GM19025 (cell line): ENCODE results near the gene STAT5B.
"Not testable (repeated sequence)": the region's sequence is repeated elsewhere in the genome, so short reads cannot be mapped to it uniquely, and the experiment has no call there.

Source experiments
- ATAC-seq: cut with Tn5 transposase; IDR thresholded peaks from one replicate; pipeline ENCODE4 v1.9.1; 2021; ENCODE audit warnings: mild to moderate bottlenecking, low read depth, moderate library complexity; ENCODE audit not compliant: unreplicated experiment

STAT5B gene

DNA sequence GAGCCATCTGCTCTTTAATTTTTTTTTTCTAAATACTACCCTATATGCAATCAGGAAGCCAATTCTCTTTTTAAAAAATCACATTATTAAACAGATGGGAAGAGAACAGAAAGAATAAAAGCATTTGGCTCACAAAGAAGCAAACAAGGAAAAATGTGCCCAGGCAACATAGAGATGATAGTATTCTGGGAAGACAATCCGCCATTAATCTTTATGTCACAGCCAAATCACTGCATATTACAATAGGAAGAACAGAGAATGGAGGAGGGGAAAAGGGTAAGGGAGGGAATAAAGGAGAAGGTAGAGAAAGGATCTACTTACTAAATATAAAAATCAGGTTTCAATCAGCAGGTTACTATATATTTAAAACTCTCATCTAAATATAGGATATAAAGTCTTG, 34.3 kb downstream of the STAT5B start:
- no peak for ATAC-seq

DNA sequence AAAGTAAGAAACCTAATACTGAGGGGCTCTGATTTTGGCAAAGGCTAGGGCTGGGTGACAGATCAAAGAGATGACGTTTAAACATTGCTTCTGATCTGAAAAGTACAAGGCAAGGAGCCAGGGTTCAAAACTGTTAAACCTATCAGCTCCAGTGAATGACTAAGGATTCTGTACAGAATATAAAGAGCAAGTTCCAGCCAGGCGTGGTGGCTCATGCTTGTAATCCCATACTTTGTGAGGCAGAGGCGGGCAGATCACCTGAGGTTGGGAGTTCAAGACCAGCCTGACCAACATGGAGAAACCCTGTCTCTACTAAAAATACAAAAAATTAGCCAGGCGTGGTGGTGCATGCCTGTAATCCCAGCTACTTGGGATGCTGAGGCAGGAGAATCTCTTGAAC, 35.3 kb downstream of the STAT5B start:
- not testable (repeated sequence) for ATAC-seq

DNA sequence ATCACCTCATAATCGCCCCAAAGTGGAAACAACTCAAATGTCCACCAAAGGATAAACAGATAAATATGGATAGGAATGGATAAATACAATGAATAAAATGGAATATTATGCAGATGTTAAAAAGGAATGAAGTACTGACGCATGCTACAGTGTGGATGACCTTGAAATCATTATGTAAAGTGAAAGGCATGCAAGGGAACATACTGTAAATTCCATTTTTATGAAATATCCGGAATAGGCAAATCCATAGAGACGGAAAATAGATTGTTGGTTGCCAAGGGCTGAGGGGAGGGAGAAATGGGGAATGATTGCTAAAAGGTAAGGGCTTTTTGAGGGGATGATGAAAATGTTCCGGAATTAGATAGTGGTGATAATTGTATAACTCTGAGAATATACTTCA, 36.0 kb downstream of the STAT5B start:
- no peak for ATAC-seq

DNA sequence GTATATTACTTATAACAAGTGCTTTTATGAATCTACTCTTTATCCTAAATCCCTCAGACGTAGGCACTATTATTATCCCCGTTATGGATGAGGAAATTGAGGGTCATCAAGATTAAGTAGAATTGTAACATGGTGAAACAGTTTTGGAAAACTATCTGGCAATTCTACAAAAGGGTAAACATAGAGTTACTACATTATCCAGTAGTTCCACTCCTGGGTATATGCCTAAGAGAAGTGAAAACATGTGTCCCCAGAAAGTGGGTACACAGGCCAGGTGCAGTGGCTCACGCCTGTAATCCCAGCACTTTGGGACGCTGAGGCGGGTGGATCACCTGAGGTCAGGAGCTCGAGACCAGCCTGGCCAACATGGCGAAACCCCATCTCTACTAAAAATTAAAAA, 36.6 kb downstream of the STAT5B start:
- ATAC-seq = not testable (repeated sequence)

DNA sequence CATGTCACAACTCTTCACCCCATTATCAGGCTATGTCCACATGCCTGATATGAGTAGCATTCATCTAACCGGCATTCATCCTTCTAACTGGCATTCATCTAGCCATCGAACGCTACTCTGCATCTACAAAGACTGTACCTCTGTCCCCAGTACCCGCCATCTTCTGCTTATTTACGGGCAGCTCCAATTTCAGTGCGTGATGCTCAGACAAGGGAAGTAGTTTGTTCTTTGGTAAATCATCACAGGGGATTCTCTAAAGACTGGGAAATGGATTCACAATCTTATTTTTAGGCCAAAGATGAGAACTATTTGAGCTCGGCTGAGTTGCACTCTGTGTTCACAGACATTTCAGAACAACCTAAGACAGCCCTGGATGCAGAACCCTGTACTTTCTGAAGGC, 39.4 kb downstream of the STAT5B start:
- no peak for ATAC-seq

DNA sequence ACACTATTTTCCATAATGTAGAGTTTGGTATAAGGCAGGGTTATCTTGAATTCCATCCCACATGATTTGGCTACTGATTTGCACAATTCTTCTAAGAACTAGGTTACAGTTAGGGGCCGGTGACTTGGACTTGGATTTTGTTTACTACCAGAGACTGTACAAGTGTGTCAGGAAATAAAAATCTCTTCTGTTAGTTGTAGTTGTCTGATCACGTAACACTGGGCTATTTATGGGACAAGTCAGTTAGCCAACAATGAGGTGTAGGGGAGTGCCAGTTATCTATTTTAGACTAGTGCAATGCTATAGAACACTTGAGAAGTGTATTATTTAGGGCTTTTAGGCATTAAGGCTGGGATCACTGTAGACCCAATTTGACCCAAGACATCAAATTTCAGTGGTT, 42.2 kb downstream of the STAT5B start:
- no peak for ATAC-seq

DNA sequence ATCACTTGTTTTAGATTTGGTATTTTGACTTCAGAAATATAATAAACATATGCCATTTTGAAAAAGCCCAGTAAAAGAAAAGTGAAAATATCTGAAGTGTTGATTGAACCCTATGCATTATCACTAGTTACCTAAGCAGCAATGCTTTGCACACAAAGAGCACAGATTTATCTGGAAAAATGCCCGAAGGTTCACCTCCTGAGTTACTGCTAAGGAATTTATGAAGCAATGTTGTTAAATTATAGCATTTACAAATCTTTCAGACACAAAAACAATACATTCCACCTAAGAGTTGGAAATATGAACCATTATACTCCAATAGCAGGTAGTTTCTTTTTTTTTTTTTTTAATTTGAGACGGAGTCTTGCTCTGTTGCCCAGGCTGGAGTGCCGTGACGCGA, 43.0 kb downstream of the STAT5B start:
- ATAC-seq = no peak

DNA sequence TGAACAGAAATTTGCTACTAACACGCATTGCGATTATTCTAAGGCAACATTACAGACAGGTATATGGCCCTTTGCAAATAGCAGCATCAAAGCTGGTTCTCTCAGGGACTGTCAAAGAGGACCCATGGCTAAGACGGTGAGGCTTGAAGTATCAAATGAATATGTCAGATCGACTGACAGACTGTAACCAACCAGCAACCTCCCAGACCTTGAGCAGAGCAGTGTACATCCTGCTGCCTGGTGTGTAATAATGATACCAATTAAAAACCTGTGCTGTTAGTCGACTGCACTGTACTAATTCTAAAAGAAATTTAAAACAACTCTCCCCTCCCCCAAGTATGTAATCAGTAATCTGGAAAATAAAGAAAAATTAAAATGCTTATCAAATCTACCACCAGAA, 46.0 kb downstream of the STAT5B start:
- ATAC-seq = no peak

DNA sequence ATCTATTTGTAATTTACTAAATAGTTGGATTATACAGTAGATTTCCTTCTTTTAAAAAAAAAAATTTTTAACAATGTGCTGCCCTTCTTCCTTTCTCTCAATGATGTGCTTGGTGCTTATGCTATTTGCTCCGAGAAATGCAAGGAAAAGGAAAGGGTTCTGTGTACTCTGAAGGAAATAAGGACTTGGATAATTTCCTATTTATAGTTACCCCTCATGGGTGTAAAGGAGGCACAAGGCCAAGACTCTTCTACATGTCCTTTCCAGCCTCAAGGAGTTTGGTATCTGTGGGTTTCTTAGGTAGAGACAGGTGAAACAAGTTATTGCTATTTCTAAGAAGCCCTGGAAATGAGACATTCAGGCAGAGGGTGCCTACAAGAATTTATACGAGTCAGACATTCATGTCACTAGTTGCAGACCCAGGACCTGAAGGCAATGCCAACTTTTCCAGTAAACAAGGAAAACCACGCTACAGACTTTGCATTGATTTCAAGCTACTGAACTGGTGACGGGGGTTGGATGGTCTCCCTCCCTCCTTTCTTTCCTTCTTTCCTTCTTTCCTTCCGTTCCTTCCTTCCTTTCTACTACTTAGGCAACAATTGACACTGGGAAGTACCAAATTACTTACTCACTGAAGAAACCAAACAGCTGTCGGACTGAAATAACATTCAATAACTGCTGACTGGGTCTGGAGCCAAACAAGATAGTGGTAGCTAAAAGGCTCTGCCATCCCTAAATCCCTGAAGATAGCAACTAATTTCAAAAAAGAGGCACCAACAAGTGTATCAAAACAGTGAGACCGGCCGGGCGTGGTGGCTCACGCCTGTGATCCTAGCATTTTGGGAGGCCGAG, 48.1 kb downstream of the STAT5B start:
- no peak for ATAC-seq

DNA sequence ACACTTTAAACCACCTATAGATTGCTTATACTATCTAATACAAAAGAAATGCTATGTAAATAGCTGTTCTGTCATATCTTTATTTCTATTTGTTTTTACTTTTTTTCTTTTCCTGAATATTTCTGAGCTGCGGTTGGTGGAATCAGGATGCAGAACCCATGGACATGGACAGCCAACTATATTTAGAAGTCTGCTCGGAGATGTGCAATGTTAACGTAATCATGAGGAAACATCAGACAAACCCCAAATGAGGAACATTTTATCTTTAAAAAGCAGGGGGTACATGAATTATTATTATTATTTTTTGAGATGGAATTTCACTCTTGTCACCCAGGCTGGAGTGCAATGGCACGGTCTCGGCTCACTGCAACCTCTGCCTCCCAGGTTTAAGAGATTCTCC, 50.5 kb downstream of the STAT5B start:
- ATAC-seq = no peak

DNA sequence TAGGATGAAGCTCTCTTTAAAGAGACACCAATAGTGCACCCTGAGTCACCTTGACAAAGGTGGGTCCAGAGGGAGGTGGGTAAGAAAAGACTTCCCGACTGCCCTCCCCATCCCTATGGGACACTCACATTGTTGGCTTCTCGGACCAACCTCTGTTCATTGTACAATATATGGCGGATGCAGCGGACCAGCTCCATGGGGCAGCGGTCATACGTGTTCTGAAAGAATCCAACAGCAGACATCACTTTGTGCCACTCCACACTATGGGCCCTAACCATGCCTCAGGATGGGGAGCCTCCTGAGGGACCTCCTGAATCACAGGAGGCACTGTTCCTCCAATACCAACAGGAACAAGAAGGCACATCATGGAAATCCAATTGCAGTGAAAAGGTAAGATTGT, 51.5 kb downstream of the STAT5B start:
- no peak for ATAC-seq

DNA sequence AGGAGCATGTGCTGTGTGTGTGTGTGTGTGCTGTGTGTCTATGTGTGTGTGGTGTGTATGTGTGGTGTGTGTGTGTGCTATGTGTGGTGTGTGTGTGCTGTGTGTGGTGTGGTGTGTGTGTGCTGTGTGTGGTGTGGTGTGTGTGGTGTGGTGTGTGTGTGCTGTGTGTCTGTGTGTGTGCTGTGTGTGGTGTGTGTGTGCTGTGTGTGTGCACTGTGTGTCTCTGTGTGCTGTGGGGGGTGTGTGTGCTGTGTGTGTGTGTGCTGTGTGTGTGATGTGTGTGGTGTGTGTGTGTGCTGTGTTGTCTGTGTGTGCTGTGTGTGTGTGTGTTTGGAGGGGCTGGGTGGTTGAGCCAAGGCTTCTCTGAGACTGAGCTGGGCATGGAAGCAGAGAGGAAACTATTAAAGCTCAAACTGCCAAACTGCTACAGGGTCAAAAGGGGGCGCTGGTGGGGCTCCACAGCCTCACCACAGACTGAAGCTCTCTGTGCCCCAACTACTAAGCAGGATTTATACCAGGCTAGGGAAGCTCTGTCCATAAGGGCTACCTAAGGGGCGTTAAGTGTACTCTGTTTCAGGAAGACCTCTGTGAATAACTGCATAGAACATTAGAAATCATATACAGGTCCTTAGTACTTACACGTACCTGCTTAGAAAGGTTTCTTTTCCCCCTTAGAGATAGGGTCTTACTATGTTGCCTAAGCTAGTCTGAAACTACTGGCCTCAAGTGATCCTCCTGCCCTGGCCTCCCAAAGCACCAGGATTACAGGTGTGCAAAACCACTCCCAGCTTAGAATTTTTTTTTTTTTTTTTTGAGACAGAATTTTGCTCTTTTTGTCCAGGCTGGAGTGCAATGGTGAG, 54.1 kb downstream of the STAT5B start:
- ATAC-seq = no peak

DNA sequence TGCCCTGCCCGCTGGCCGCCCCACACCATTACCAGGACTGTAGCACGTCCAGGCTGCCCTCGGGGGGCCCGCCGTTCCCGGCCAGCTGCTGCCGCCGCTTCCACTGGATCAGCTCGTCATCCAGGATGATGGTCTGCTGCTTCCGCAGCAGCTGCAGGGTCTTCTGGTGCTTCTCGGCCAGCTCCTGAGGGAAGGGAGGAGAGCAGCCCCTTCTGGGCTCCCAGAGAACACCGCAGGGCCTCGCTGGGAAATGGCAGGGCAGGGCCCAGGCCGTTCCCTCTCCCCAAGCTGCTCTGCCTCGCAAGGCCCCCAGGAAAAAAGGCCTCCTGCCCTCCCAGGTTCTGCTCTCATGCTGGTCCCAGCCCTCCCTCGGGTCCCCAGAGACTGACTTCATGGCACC, 56.9 kb downstream of the STAT5B start:
- not testable (repeated sequence) for ATAC-seq

DNA sequence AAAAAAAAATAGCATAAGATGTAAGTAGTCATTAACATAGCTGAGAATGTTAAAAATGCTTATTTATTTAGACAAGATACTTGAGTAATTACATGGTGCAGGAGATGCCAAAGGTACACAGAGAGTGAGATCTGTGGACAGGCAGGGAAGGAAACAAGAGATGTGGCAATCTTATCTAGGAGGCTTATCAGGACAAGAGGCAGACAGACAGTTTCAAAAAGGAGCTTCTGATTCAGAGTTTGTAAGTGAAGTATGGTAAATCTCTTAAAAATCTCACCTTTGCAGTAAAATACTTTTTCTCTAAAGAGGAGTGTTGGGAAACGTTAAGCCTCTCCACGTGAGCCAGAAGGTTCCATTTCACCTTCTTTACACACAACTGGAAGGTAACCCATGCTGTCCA, 62.0 kb downstream of the STAT5B start:
- ATAC-seq = no peak

DNA sequence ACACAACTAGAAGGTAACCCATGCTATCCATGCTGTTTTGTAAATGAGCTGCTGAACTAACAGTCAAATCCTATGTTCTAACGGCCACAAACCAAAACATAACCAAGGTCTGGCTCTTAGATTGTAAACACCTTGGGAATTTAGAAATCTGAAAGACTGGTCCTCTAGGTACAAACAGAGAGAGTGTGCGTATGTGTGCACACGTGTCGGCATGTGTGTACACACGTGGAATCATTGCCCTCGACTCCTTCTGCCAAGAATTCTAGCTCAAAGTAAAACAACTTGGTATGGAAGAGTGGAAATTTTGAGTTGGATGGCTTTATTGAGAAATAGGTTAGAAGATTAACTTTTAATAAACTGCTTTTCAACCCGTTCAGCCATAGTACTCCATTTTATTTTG, 63.8 kb downstream of the STAT5B start:
- ATAC-seq = no peak

DNA sequence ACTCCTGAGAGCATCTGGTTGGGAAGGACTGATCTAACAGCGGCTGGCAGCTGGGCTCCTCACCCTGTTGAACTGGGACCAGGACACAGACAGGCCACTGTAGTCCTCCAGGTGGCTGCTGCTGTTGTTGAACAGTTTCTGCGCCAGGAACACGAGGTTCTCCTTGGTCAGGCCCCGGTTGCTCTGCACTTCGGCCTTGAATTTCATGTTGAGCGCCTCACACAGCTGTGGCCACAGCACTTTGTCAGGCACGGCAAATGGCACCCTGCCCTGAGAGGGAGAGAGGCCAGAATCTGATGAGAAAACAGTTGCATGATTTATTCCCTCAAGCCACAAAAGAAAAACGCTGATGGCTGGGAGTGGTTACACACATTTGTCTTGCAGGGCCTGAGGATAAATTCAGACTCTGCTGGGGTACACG, 64.3 kb downstream of the STAT5B start:
- ATAC-seq = not testable (repeated sequence)

DNA sequence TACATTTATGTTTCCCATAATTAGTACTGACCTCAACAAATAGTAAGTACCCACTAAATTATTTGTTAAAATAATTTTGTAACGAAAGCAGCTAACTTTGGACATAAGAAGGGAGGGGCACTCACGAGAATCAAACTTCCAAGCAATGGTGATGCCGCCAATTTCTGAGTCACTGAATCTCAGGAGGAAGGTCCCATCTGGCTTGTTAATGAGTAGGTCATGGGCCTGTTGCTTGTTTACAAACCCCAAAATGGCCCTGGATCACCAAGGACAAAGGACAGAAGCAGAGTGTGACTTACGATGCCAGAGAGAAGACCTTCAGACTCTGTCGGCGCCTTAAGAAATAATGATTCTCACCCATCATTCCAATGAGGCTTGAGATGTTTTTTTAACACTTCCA, 66.1 kb downstream of the STAT5B start:
- ATAC-seq = no peak

DNA sequence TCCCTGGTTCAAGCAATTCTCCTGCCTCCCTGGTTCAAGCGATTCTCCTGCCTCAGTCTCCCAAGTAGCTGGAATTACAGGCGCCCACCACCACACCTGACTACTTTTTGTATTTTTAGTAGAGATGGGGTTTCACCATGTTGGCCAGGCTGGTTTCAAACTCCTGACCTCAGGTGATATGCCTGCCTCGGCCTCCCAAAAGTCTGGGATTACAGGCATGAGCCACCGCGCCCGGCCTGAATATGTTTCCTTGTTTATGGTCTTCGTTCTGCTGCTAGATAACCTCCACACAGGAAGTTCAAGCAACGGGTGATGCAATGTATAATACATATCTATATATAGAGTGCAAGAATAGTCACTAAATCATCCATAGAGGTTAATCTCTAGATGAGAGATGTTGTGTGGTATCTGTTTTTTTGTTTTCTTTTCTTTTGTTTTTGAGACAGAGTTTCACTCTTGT, 70.0 kb downstream of the STAT5B start:
- ATAC-seq = not testable (repeated sequence)

DNA sequence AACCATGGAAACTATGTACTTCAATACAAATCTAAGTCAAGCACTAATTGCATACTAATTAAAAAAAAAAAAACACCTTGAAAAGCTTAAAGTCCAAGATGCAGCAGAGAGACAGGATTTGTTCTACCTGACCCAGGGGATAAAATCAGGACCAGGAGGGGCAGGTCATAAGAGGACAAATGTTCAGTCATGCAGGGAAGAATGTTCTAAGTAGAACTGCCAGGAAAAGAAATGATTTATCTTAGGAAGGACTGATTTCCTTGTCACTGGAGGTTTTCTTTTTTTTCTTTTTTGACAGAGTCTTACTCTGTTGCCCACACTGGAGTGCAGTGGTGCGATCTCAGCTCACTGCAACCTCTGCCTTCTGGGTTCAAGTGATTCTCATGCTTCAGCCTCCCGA, 72.8 kb downstream of the STAT5B start:
- ATAC-seq = no peak

DNA sequence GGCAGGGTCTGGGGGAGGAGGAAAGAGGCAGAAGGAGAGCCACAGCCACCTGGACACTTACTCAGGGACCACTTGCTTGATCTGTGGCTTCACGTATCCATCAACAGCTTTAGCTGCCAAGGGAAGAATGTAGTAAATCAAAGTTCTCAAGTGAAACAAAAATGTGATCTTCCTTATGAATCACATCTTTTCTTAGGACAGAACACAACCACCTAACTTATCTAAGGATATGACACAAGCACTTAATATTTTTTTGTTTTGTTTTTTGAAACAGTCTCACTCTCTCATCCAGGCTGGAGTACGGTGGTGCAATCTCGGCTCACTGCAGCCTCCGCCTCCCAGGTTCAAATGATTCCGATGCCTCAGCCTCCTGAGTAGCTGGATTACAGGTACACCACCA, 73.5 kb downstream of the STAT5B start:
- ATAC-seq = no peak

DNA sequence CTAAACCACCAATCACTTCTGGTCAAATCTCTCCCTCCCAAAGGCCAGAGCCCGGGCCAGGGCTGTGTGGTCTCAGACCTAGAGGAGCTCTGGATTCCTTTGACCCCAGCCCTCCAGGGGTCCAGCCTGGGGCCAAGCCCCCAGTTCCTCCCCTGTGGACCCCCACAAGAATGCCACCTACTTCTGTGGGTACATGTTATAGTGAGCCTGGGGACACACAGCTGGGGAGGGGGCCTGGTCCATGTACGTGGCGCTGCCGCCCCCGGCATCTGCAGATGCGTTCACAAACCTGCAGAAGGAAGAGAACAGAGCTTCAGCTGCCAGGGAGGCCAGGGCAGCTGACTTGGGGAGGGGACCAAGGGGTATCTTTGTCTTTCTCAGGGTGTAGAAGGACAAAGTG, 74.0 kb downstream of the STAT5B start:
- no peak for ATAC-seq

DNA sequence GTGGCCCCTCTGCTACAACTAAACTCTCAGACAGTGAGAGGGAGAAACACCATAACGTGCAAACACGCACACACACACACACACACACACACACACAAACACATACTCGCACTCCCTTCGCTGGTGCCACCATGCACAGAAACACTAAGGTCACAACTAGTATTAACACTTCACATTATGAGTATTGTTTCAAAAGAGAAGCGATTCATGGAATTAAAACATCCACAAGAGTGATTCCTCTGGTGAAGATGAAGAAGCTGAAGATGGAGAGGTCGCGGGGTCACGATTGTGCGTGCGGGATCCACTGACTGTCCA, 74.8 kb downstream of the STAT5B start:
- ATAC-seq = no peak
